OCI-LY7 (cell line): Measurements from ENCODE around the gene OR13J1.

Source experiments
- EZH2phosphoT487 ChIP-seq: fragments of 200-600 bp; sonication (generic); IDR thresholded peaks from 2 replicates; pipeline ENCODE4 v1.6.1; 2018; ENCODE audit warnings: low read depth, borderline replicate concordance, mild to moderate bottlenecking, mixed run types, antibody characterized with exemption, low read length, moderate library complexity, mixed read lengths
- TF ChIP-seq, protein P1 (sequence below): fragments of 200-600 bp; sonication (generic); conservative IDR thresholded peaks from 2 replicates; pipeline ENCODE4 v1.5.1; 2014; ENCODE audit warnings: mild to moderate bottlenecking, antibody characterized with exemption, low read length, moderate library complexity, mixed read lengths

DNA sequence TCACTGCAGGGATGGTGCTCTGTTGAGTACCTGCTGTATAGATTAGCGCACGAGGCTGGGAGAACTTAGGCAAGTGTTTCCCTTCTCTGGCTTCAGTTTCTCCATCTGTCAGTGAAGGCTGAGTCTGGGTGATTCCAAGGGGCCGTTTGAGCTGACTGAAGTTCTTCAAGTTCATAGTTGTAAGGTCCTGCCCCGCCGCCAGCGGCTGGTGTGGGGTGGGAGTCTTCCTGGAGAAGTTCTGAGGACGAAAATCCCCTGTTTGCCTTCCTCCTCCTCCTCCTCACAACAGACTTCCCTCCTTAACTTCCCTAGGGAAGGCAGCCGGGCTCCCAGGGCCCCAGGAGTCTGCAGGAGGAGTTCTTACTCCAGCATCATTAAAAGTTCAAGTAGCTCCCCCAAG lies 34.1 kb upstream of the OR13J1 start:
- TF ChIP-seq, protein P1, sequence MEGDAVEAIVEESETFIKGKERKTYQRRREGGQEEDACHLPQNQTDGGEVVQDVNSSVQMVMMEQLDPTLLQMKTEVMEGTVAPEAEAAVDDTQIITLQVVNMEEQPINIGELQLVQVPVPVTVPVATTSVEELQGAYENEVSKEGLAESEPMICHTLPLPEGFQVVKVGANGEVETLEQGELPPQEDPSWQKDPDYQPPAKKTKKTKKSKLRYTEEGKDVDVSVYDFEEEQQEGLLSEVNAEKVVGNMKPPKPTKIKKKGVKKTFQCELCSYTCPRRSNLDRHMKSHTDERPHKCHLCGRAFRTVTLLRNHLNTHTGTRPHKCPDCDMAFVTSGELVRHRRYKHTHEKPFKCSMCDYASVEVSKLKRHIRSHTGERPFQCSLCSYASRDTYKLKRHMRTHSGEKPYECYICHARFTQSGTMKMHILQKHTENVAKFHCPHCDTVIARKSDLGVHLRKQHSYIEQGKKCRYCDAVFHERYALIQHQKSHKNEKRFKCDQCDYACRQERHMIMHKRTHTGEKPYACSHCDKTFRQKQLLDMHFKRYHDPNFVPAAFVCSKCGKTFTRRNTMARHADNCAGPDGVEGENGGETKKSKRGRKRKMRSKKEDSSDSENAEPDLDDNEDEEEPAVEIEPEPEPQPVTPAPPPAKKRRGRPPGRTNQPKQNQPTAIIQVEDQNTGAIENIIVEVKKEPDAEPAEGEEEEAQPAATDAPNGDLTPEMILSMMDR = no peak
- no peak for TF ChIP-seq EZH2phosphoT487
